HUES6 (cell line): ENCODE data around the gene MAU2.
A peak's percentile ranks its signal among the peaks of the same experiment; 100 is the strongest.

Source experiments
- H3K27ac ChIP-seq: 2 replicates; pipeline ENCODE4 v1.7.0; 2013; ENCODE audit warnings: low read depth, mild to moderate bottlenecking, low read length, inconsistent platforms
- H3K27me3 ChIP-seq: 2 replicates; pipeline ENCODE4 v1.6.1; 2013; ENCODE audit warnings: low read length; ENCODE audit not compliant: control insufficient read depth, insufficient read depth
- H3K36me3 ChIP-seq: 2 replicates; pipeline ENCODE4 v1.6.1; 2013; ENCODE audit warnings: low read length; ENCODE audit not compliant: control insufficient read depth, insufficient read depth
- H3K4me1 ChIP-seq: 2 replicates; pipeline ENCODE4 v1.6.1; 2013; ENCODE audit warnings: low read length; ENCODE audit not compliant: control insufficient read depth, insufficient read depth
- H3K4me3 ChIP-seq: 2 replicates; pipeline ENCODE4 v1.5.1; 2013; ENCODE audit warnings: low read depth, low read length
- H3K9ac ChIP-seq: one replicate; pipeline ENCODE4 v1.6.1; 2013; ENCODE audit warnings: mild to moderate bottlenecking, low read length
- H3K9me3 ChIP-seq: 2 replicates; pipeline ENCODE4 v1.6.1; 2013; ENCODE audit warnings: low read depth, low read length; ENCODE audit not compliant: control insufficient read depth, insufficient read depth

MAU2 gene, protein sequence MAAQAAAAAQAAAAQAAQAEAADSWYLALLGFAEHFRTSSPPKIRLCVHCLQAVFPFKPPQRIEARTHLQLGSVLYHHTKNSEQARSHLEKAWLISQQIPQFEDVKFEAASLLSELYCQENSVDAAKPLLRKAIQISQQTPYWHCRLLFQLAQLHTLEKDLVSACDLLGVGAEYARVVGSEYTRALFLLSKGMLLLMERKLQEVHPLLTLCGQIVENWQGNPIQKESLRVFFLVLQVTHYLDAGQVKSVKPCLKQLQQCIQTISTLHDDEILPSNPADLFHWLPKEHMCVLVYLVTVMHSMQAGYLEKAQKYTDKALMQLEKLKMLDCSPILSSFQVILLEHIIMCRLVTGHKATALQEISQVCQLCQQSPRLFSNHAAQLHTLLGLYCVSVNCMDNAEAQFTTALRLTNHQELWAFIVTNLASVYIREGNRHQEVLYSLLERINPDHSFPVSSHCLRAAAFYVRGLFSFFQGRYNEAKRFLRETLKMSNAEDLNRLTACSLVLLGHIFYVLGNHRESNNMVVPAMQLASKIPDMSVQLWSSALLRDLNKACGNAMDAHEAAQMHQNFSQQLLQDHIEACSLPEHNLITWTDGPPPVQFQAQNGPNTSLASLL

DNA sequence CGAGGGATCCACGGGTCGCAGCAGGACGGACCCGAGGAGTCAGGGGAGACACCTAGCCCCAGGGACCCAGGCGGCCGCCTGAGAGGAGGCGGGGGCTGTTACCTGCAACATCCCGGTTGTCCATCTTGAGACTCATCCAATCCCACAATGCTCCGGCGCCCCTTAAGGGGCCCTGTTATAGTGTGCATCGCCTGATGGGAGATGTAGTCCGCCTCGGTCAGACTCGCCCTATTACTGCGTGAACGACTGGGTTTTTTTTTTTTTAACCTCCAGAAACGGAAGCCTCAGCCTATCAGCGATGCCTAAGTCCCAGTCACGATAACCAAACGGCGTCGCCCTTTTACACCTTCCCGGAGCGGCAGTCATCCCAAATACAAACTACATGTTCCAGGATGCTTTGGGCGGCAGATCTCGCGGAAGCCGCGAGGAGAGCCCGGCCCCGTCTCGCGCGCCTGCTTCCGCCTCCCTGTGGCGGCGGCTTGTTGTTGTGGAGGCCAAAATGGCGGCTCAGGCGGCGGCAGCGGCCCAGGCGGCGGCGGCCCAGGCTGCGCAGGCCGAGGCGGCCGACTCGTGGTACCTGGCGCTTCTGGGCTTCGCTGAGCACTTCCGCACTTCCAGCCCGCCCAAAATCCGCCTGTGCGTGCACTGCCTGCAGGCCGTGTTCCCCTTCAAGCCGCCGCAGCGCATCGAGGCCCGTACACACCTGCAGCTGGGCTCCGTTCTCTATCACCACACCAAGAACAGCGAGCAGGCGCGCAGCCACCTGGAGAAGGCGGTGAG, at the start of gene MAU2, which contains the start of gene SUGP1:
Gene MAU2, plus strand, starts transcription at position 469 of the 780 bp plus-strand sequence. Its CDS starts 31 bp downstream, at position 500.
Gene SUGP1, minus strand, starts transcription at position 149 of the 780 bp plus-strand sequence. Its CDS starts 13 bp downstream, at position 136.
- Histone ChIP-seq H3K27me3 (no peaks in the 10 kb centered on the region), H3K4me3 (peak within 1 kb of the TSS; percentile 98), H3K27ac (peak within 1 kb of the TSS; percentile 97)

DNA sequence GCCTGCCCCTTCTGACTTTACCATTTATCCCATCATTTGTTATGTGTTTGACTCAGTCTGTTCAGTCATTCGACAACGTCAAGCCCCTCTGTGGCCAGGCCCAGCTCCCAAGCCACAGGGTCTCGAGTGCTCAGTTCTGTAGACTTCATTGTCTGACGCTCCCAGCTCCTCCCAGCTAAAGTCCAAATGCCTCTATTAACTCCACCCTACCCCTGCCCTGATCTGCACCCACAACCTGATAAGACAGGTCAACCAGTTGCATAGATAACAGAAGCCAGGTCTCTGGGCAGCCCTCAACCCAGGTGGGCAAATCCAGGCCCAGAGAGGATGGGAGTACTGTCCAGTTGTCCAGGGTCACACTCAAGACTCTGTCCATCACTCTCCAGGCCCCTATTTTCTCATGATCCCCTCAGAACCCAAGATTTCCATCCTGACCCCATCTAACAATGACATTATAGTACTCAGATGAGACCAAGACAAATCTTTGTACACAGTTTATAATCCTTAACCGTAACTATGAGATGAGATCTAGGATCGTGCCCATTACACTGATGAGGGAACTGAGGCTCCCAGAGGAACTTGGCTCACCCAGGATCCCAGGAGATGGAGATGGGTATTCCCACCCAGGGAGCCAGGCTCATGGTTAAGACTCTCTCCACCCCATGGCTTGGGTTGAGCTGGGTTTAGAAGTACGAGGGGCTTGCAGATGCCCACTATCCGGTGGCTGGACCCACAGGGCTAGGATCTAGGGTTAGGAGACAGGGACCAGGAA, 48.6 kb upstream of the MAU2 start:
- Histone ChIP-seq H3K4me3 (peak overlapping the region; percentile 68), H3K9me3 (no peaks in the 10 kb centered on the region), H3K36me3 (peaks cover 18% of the 10 kb centered on the region), H3K4me1 (peaks cover 4% of the 10 kb centered on the region; the same call in 1 of the 2 replicates), H3K27me3 (peaks cover 14% of the 10 kb centered on the region; the same call in 1 of the 2 replicates), H3K27ac (no peak overlapping the region), H3K9ac (no peak overlapping the region)

More for the DNA sequence above, at the start of gene MAU2, which contains the start of gene SUGP1:
- H3K9ac ChIP-seq = peak within 1 kb of the TSS; percentile 98
- H3K36me3 ChIP-seq = peaks cover 35% of the 10 kb centered on the region
- peaks cover 12% of the 10 kb centered on the region; the same call in 1 of the 2 replicates for H3K4me1 ChIP-seq
- no peaks in the 10 kb centered on the region for H3K9me3 ChIP-seq

DNA sequence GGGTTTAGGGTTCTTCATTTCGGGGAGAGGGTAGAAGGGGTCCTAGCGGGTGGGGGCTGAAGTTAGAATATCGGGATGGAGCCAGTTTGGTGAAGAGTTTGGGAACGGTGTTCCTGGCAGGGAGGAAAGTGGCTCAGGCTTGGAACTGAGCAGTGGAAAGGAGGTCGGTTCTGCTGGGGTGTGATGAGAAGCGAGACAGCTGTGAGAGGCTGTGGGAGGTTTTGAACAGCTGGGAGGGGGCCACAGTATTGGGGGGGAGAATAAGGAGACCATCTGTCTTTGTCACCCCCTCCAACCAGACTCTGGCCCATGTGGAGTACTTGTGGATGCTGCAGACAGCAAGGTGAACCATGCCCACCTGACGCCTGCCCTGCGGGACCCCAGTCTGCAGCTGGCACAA, 46.5 kb upstream of the MAU2 start:
- H3K27me3 ChIP-seq = peaks cover 11% of the 10 kb centered on the region; the same call in 1 of the 2 replicates
- H3K9me3 ChIP-seq = no peaks in the 10 kb centered on the region
- H3K4me3 ChIP-seq = no peak overlapping the region
- peaks cover 4% of the 10 kb centered on the region; the same call in 1 of the 2 replicates for H3K4me1 ChIP-seq
- H3K9ac ChIP-seq = no peak overlapping the region
- no peak overlapping the region for H3K27ac ChIP-seq
- H3K36me3 ChIP-seq = peaks cover 38% of the 10 kb centered on the region

- Histone ChIP-seq H3K4me3 (no peak overlapping the region), H3K9ac (no peak overlapping the region), H3K4me1 (peaks cover 4% of the 10 kb centered on the region; the same call in 1 of the 2 replicates), H3K9me3 (no peaks in the 10 kb centered on the region), H3K27ac (no peak overlapping the region), H3K36me3 (peaks cover 46% of the 10 kb centered on the region), H3K27me3 (0 out of 2 replicates have a peak, but pooled peaks cover 5% of the 10 kb centered on the region)
Measured at GRCh38 chr19:19274716-19275565, 45.7 kb upstream of the MAU2 start.

GRCh38 chr19:19276386-19276785, 44.2 kb upstream of the MAU2 start:
- peaks cover 61% of the 10 kb centered on the region for H3K36me3 ChIP-seq
- H3K9me3 ChIP-seq = no peaks in the 10 kb centered on the region
- H3K4me1 ChIP-seq = peaks cover 4% of the 10 kb centered on the region; the same call in 1 of the 2 replicates
- H3K27ac ChIP-seq = no peak overlapping the region
- H3K4me3 ChIP-seq = no peak overlapping the region
- 0 out of 2 replicates have a peak, but pooled peaks cover 5% of the 10 kb centered on the region for H3K27me3 ChIP-seq
- no peak overlapping the region for H3K9ac ChIP-seq

- H3K9me3 ChIP-seq = no peaks in the 10 kb centered on the region
- no peak overlapping the region for H3K4me3 ChIP-seq
- H3K27ac ChIP-seq = no peak overlapping the region
- 0 out of 2 replicates have a peak, but pooled peaks cover 5% of the 10 kb centered on the region for H3K27me3 ChIP-seq
- H3K4me1 ChIP-seq = peaks cover 4% of the 10 kb centered on the region; the same call in 1 of the 2 replicates
- H3K9ac ChIP-seq = no peak overlapping the region
- H3K36me3 ChIP-seq = peaks cover 66% of the 10 kb centered on the region
Measured at GRCh38 chr19:19276851-19277250, 43.8 kb upstream of the MAU2 start.

- Histone ChIP-seq H3K9me3 (no peaks in the 10 kb centered on the region), H3K27me3 (no peaks in the 10 kb centered on the region), H3K36me3 (peaks cover 74% of the 10 kb centered on the region), H3K27ac (no peak overlapping the region), H3K9ac (no peak overlapping the region), H3K4me3 (no peak overlapping the region), H3K4me1 (no peaks in the 10 kb centered on the region)
Measured at GRCh38 chr19:19278315-19278714, 42.3 kb upstream of the MAU2 start.

- H3K27ac ChIP-seq = no peak overlapping the region
Measured at GRCh38 chr19:19279062-19279612, 41.5 kb upstream of the MAU2 start.

DNA sequence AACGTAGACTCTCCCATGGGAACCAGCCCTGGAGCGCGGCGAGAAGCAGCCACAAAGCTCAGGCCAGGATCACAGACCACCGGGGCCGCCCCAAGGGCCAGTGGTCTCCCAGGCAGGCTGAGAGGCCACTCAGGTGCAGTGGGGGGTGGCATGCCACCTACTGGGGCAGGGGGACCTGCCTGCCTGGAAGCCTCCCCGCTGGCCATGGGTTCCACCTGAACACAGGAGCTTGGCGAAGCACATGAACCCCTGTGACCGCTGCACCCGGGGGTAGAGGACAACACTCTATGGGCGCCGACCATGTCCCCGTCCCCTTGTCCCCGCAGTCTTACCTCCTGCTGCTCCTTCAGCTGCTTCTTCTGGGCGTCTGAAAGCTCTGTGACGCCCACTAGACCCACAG, 40.8 kb upstream of the MAU2 start:
- no peaks in the 10 kb centered on the region for H3K4me1 ChIP-seq
- H3K9ac ChIP-seq = no peak overlapping the region
- H3K4me3 ChIP-seq = no peak overlapping the region
- H3K9me3 ChIP-seq = no peaks in the 10 kb centered on the region
- no peaks in the 10 kb centered on the region for H3K27me3 ChIP-seq
- peaks cover 86% of the 10 kb centered on the region for H3K36me3 ChIP-seq
- no peak overlapping the region for H3K27ac ChIP-seq

More at GRCh38 chr19:19279062-19279612, 41.5 kb upstream of the MAU2 start:
- Histone ChIP-seq H3K9me3 (no peaks in the 10 kb centered on the region), H3K27me3 (no peaks in the 10 kb centered on the region), H3K36me3 (peaks cover 80% of the 10 kb centered on the region), H3K4me3 (no peak overlapping the region), H3K9ac (no peak overlapping the region), H3K4me1 (no peaks in the 10 kb centered on the region)
